Spinal cord (tissue), 10 donors: ENCODE data around the gene RIMS3. TPM values are rescaled to one million over a fixed set of nuclear protein-coding genes. Genes with fewer than 3 reads are reported as not detected.

Experiments used
- DNase-seq, 6 donors: peaks; one replicate each; pipeline versions ENCODE4 v3.0.0 to v3.0.0-alpha.2; 2013 to 2015; ENCODE audit warnings: low spot score in 6 of 6, low read depth in 4 of 6
- H3K27ac ChIP-seq: one replicate; pipeline ENCODE4 v1.5.1; 2013; ENCODE audit warnings: low read depth, low read length, control low read depth
- H3K27me3 ChIP-seq: one replicate; pipeline ENCODE4 v1.6.1; 2013; ENCODE audit warnings: low read length; ENCODE audit not compliant: control insufficient read depth, insufficient read depth
- H3K36me3 ChIP-seq: one replicate; pipeline ENCODE4 v1.6.1; 2013; ENCODE audit warnings: low read length; ENCODE audit not compliant: control insufficient read depth, insufficient read depth
- H3K4me1 ChIP-seq: one replicate; pipeline ENCODE4 v1.6.1; 2013; ENCODE audit warnings: low read length; ENCODE audit not compliant: control insufficient read depth, insufficient read depth
- H3K4me3 ChIP-seq: one replicate; pipeline ENCODE4 v1.5.1; 2013; ENCODE audit warnings: low read depth, low read length, control low read depth
- H3K9me3 ChIP-seq: one replicate; pipeline ENCODE4 v1.6.1; 2013; ENCODE audit warnings: low read length; ENCODE audit not compliant: control insufficient read depth, insufficient read depth
- WGBS: methylation state at CpG from one replicate; pipeline ENCODE4 v1.1.5; 2013; ENCODE audit warnings: missing lambda C conversion rate; ENCODE audit not compliant: insufficient coverage; 5-methylcytosine and 5-hydroxymethylcytosine counted together
- long read RNA-seq, 4 donors: transcript quantifications; one replicate each; lab custom pipeline, GENCODE V29; 2026
- polyA plus RNA-seq, 2 donors: library from polyadenylated mRNA; unstranded; fragments of 120-200 nt; gene quantifications; one replicate each; pipeline ENCODE4 v1.2.1, GENCODE V29; 2013; ENCODE audit not compliant: insufficient read length in 2 of 2
- total RNA-seq, 2 donors: library from RNA; depleted of rRNA in 1 of 2; stranded (reverse); fragments of 120-200 nt in 1 of 2; fragments of >200 nt in 1 of 2; gene quantifications; one replicate each; pipeline versions ENCODE4 v1.2.3 to v1.2.4, GENCODE V29; 2013 to 2014
- donor health status: healthy.

RIMS3 gene
- 10 to 100 TPM; 14.1 to 33.6 TPM for total RNA-seq
- polyA plus RNA-seq = 10 to 100 TPM; 38.5 to 42.2 TPM
- long read RNA-seq, donor 1, full-length matches to known transcripts = 6 of 6 reads
- long read RNA-seq, donor 1, partial matches to known transcripts = 0 of 6 reads
- long read RNA-seq, donor 1, other reads (novel, unspliced or antisense) = 0 of 6 reads
- long read RNA-seq, donor 2, full-length matches to known transcripts = 2 of 2 reads
- long read RNA-seq, donor 2, partial matches to known transcripts = 0 of 2 reads
- long read RNA-seq, donor 2, other reads (novel, unspliced or antisense) = 0 of 2 reads
- long read RNA-seq, donor 3, full-length matches to known transcripts = 2 of 2 reads
- long read RNA-seq, donor 3, partial matches to known transcripts = 0 of 2 reads
- long read RNA-seq, donor 3, other reads (novel, unspliced or antisense) = 0 of 2 reads
- long read RNA-seq, donor 4 = 0 reads

- H3K27me3 ChIP-seq = peaks cover 3% of the 10 kb centered on the region
- no peak within 1 kb of the TSS for H3K27ac ChIP-seq
- no peaks in the 10 kb centered on the region for H3K36me3 ChIP-seq
- H3K4me3 ChIP-seq = peak within 1 kb of the TSS; percentile 43
- no peaks in the 10 kb centered on the region for H3K9me3 ChIP-seq
- peak in 5 of 6 donors; percentile 57 to 94 (median 71) for DNase-seq
- H3K4me1 ChIP-seq = peaks cover 39% of the 10 kb centered on the region
- under 1% methylated on average over 49 of the region's 59 CpGs for WGBS
These were observed at the start of gene RIMS3 for GRCh38 chr1:40665335-40666171. Gene RIMS3, minus strand, starts transcription at chr1:40665682. Its CDS starts 23,757 bp downstream, at chr1:40641925.

- H3K4me1 ChIP-seq = no peaks in the 10 kb centered on the region
- no peak overlapping the region for H3K4me3 ChIP-seq
- H3K36me3 ChIP-seq = no peaks in the 10 kb centered on the region
- no peak for DNase-seq
- H3K27me3 ChIP-seq = no peaks in the 10 kb centered on the region
- no peak overlapping the region for H3K27ac ChIP-seq
- H3K9me3 ChIP-seq = no peaks in the 10 kb centered on the region
These were observed 47.5 kb upstream of the RIMS3 start for GRCh38 chr1:40712997-40713396.

- H3K4me3 ChIP-seq = no peak overlapping the region
- H3K27ac ChIP-seq = no peak overlapping the region
- 100% methylated on average over 1 of the region's 5 CpGs for WGBS
- H3K4me1 ChIP-seq = no peaks in the 10 kb centered on the region
- H3K27me3 ChIP-seq = no peaks in the 10 kb centered on the region
- DNase-seq = no peak
- H3K9me3 ChIP-seq = no peaks in the 10 kb centered on the region
- no peaks in the 10 kb centered on the region for H3K36me3 ChIP-seq
These were observed 47.0 kb upstream of the RIMS3 start for GRCh38 chr1:40712405-40712944.

- Histone ChIP-seq H3K27ac (peak overlapping the region; percentile 6), H3K4me3 (peak overlapping the region; percentile 9), H3K9me3 (no peaks in the 10 kb centered on the region), H3K4me1 (no peaks in the 10 kb centered on the region), H3K27me3 (no peaks in the 10 kb centered on the region), H3K36me3 (no peaks in the 10 kb centered on the region)
- peak in 1 of 6 donors; percentile 17 for DNase-seq
- WGBS = no CpG with 5 or more reads among the region's 3 CpGs
These were observed 46.3 kb upstream of the RIMS3 start for GRCh38 chr1:40711465-40712404.

- DNase-seq = peak in 2 of 6 donors; percentile 25 to 52
- H3K27ac ChIP-seq = peak overlapping the region; percentile 54
- H3K4me1 ChIP-seq = no peaks in the 10 kb centered on the region
- H3K4me3 ChIP-seq = peak overlapping the region; percentile 54
- H3K9me3 ChIP-seq = no peaks in the 10 kb centered on the region
- WGBS = 5% methylated on average over 2 of the region's 7 CpGs
- no peaks in the 10 kb centered on the region for H3K36me3 ChIP-seq
- no peaks in the 10 kb centered on the region for H3K27me3 ChIP-seq
These were observed 45.3 kb upstream of the RIMS3 start for GRCh38 chr1:40710581-40711315.

GRCh38 chr1:40709802-40710278 lies 44.4 kb upstream of the RIMS3 start:
- DNase-seq = peak in 2 of 6 donors; percentile 8 to 31
- Histone ChIP-seq H3K4me1 (no peaks in the 10 kb centered on the region), H3K27me3 (no peaks in the 10 kb centered on the region), H3K27ac (peak overlapping the region; percentile 62), H3K36me3 (no peaks in the 10 kb centered on the region), H3K9me3 (no peaks in the 10 kb centered on the region), H3K4me3 (peak overlapping the region; percentile 54)
- 0% methylated on average over 1 of the region's 3 CpGs for WGBS

- Histone ChIP-seq H3K4me3 (peak overlapping the region; percentile 54), H3K27me3 (no peaks in the 10 kb centered on the region), H3K9me3 (no peaks in the 10 kb centered on the region), H3K4me1 (no peaks in the 10 kb centered on the region), H3K36me3 (no peaks in the 10 kb centered on the region), H3K27ac (peak overlapping the region; percentile 62)
- WGBS = 1% methylated on average over 7 of the region's 10 CpGs
- peak; percentile 88 to 99 (median 94) for DNase-seq
These were observed 43.8 kb upstream of the RIMS3 start for GRCh38 chr1:40709100-40709801.

- H3K36me3 ChIP-seq = no peaks in the 10 kb centered on the region
- 0% methylated on average over 1 of the region's 3 CpGs for WGBS
- H3K4me1 ChIP-seq = no peaks in the 10 kb centered on the region
- H3K4me3 ChIP-seq = peak overlapping the region; percentile 54
- no peaks in the 10 kb centered on the region for H3K9me3 ChIP-seq
- peak overlapping the region; percentile 62 for H3K27ac ChIP-seq
- no peaks in the 10 kb centered on the region for H3K27me3 ChIP-seq
- peak in 1 of 6 donors; percentile 95 for DNase-seq
These were observed 43.2 kb upstream of the RIMS3 start for GRCh38 chr1:40708750-40709099.
